RCC 7860 (cell line): Measurements from ENCODE around the gene SGMS1.
A peak's percentile ranks its signal among the peaks of the same experiment; 100 is the strongest.
"Not testable (repeated sequence)": the region's sequence is repeated elsewhere in the genome, so short reads cannot be mapped to it uniquely, and the experiment has no call there.

Experiments used
- DNase-seq: peaks from one replicate; pipeline ENCODE4 v3.0.0-alpha.2; 2015; ENCODE audit warnings: low spot score
- FAIRE-seq: peaks from 2 replicates; lab custom pipeline; 2012; peaks lifted over from hg19 to GRCh38; lab: Jason Lieb, UNC

Gene SGMS1

GRCh38 chr10:50541317-50541716 is 82.4 kb downstream of the SGMS1 start:
- FAIRE-seq (no peak), DNase-seq (no peak)

- FAIRE-seq = no peak
These were observed 83.0 kb downstream of the SGMS1 start for GRCh38 chr10:50540826-50541122.

GRCh38 chr10:50540069-50540825 is 83.5 kb downstream of the SGMS1 start:
- DNase-seq = no peak

More at GRCh38 chr10:50540826-50541122, 83.0 kb downstream of the SGMS1 start:
- no peak for DNase-seq

GRCh38 chr10:50538555-50539398 is 85.0 kb downstream of the SGMS1 start:
- FAIRE-seq (no peak), DNase-seq (no peak)

More at GRCh38 chr10:50540069-50540825, 83.5 kb downstream of the SGMS1 start:
- no peak for FAIRE-seq

- DNase-seq (no peak), FAIRE-seq (no peak)
These were observed 87.0 kb downstream of the SGMS1 start for GRCh38 chr10:50536617-50537240.

- not testable (repeated sequence) for FAIRE-seq
- peak; percentile 75 for DNase-seq
These were observed 88.9 kb downstream of the SGMS1 start for GRCh38 chr10:50534748-50535376.

GRCh38 chr10:50533296-50533695 is 90.5 kb downstream of the SGMS1 start:
- FAIRE-seq = peak; percentile 36
- DNase-seq = no peak

GRCh38 chr10:50531388-50532077 is 92.2 kb downstream of the SGMS1 start:
- FAIRE-seq = no peak
- DNase-seq = no peak

GRCh38 chr10:50529660-50530059 is 94.1 kb downstream of the SGMS1 start:
- no peak for DNase-seq
- FAIRE-seq = no peak

- DNase-seq (no peak), FAIRE-seq (no peak)
These were observed 95.5 kb downstream of the SGMS1 start for GRCh38 chr10:50528206-50528605.

GRCh38 chr10:50527442-50528043 is 96.2 kb downstream of the SGMS1 start:
- DNase-seq (no peak), FAIRE-seq (no peak)

- FAIRE-seq (no peak), DNase-seq (no peak)
These were observed 97.6 kb downstream of the SGMS1 start for GRCh38 chr10:50526185-50526584.

- DNase-seq (no peak), FAIRE-seq (no peak)
These were observed 100.4 kb downstream of the SGMS1 start for GRCh38 chr10:50523357-50523756.

GRCh38 chr10:50522908-50523307 is 100.8 kb downstream of the SGMS1 start:
- DNase-seq = no peak
- FAIRE-seq = no peak

GRCh38 chr10:50520115-50520514 is 103.6 kb downstream of the SGMS1 start:
- FAIRE-seq = no peak
- no peak for DNase-seq

- FAIRE-seq (no peak), DNase-seq (no peak)
These were observed 106.1 kb downstream of the SGMS1 start for GRCh38 chr10:50517626-50518025.

GRCh38 chr10:50516171-50516570 is 107.6 kb downstream of the SGMS1 start:
- no peak for FAIRE-seq
- DNase-seq = no peak

- DNase-seq = no peak
- FAIRE-seq = no peak
These were observed 108.3 kb downstream of the SGMS1 start for GRCh38 chr10:50515420-50515819.

GRCh38 chr10:50514995-50515394 is 108.8 kb downstream of the SGMS1 start:
- FAIRE-seq (no peak), DNase-seq (no peak)

GRCh38 chr10:50513956-50514355 is 109.8 kb downstream of the SGMS1 start:
- no peak for DNase-seq
- FAIRE-seq = no peak
